ENCODE data around the gene HOMER3.

GRCh38 chr19:18910801-18911436, 30.1 kb downstream of the HOMER3 start:
- no peak for TF ChIP-seq ATF3 (IDR thresholded peaks at IDR 0.05; ENCODE audit: borderline replicate concordance, extremely low read depth, low read depth, low read length)
- TF ChIP-seq CTCF (IDR thresholded peaks at IDR 0.05 in 2 of 3, conservative IDR thresholded peaks at IDR 0.05 in 1 of 3; ENCODE audit: control insufficient read depth in 2 of 3, extremely low read depth in 1 of 3, insufficient read depth in 1 of 3, low read depth in 3 of 3, low read length in 3 of 3), result no peak
- no peak for TF ChIP-seq SMC3 (IDR thresholded peaks at IDR 0.05; ENCODE audit: borderline replicate concordance, low read length)
- no peak for TF ChIP-seq PML (IDR thresholded peaks at IDR 0.05; ENCODE audit: low read length)

All from GM12878 (cell line).